ENCODE measurements around the gene XPR1.

XPR1 gene

GRCh38 chr1:180731131-180731530 lies 99.3 kb downstream of the XPR1 start:
- Histone ChIP-seq H3K27me3 (ENCODE audit: control insufficient read depth in 5 of 5, insufficient read depth in 4 of 5, low read length in 5 of 5) (no peaks in the 10 kb centered on the region), H3K4me1 (ENCODE audit: control insufficient read depth in 5 of 5, insufficient read depth in 5 of 5, low read length in 5 of 5) (no peaks in the 10 kb centered on the region), H3K4me3 (ENCODE audit: low read depth in 1 of 5, low read length in 5 of 5) (no peak overlapping the region), H3K9ac (ENCODE audit: low read length in 5 of 5) (no peak overlapping the region), H3K9me3 (ENCODE audit: control insufficient read depth in 5 of 5, low read length in 5 of 5) (peaks cover 12 to 33% (median 24%) of the 10 kb centered on the region in 5 donors), H3K36me3 (ENCODE audit: control insufficient read depth in 5 of 5, insufficient read depth in 5 of 5, low read length in 5 of 5) (no peaks in the 10 kb centered on the region), H3K27ac (ENCODE audit: low read depth, low read length) (no peak overlapping the region)

DNA sequence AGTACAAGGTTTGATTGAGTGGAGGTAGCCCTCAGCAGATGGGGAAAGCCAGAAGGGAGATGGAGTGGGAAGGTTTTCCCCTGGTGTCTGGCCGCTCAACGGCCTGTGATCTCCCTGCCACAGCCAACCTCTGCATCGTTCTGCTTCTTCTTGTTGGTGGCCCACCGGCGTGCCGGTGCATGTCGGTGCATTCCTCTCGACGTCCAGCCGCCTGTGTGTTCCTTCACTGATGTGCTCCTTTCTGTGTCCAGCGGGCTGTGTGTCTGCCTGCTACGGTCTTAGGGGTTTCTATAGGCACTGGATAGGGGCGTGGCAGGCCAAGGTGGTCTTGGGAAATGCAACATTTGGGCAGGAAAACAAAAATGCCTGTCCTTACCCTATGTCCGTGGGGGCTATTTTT lies 101.0 kb downstream of the XPR1 start:
- Histone ChIP-seq H3K4me3 (ENCODE audit: low read depth in 1 of 5, low read length in 5 of 5) (peak overlapping the region in 1 of 5 donors; percentile 9), H3K4me1 (ENCODE audit: control insufficient read depth in 5 of 5, insufficient read depth in 5 of 5, low read length in 5 of 5) (no peaks in the 10 kb centered on the region), H3K9ac (ENCODE audit: low read length in 5 of 5) (no peak overlapping the region), H3K36me3 (ENCODE audit: control insufficient read depth in 5 of 5, insufficient read depth in 5 of 5, low read length in 5 of 5) (no peaks in the 10 kb centered on the region), H3K27me3 (ENCODE audit: control insufficient read depth in 5 of 5, insufficient read depth in 4 of 5, low read length in 5 of 5) (no peaks in the 10 kb centered on the region), H3K9me3 (ENCODE audit: control insufficient read depth in 5 of 5, low read length in 5 of 5) (peaks cover 12 to 33% (median 26%) of the 10 kb centered on the region in 5 donors), H3K27ac (ENCODE audit: low read depth, low read length) (no peak overlapping the region)

DNA sequence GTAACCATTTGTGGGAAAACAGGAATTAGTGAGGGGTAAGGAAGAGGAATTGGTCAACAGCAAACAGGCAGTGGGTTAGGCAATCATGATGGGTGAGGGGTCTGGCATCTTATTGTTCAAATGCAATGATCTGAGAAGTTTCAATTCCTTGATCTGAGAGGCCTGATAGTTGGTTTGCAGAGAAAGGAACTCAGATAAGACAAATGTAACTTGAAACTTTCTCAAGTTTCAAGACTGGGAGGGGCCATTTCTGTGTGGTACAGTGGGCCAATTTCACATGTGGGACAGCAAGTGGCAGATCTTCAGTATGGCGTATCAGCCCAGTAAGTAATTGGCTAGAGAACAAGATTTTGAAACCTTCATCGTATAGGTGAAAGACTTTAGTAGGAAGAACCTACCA lies 102.5 kb downstream of the XPR1 start:
- peak overlapping the region in 1 of 5 donors; percentile 2 for H3K4me3 ChIP-seq (ENCODE audit: low read depth in 1 of 5, low read length in 5 of 5)
- H3K27ac ChIP-seq (ENCODE audit: low read depth, low read length): no peak overlapping the region
- no peaks in the 10 kb centered on the region for H3K27me3 ChIP-seq (ENCODE audit: control insufficient read depth in 5 of 5, insufficient read depth in 4 of 5, low read length in 5 of 5)
- no peaks in the 10 kb centered on the region for H3K4me1 ChIP-seq (ENCODE audit: control insufficient read depth in 5 of 5, insufficient read depth in 5 of 5, low read length in 5 of 5)
- H3K9ac ChIP-seq (ENCODE audit: low read length in 5 of 5): no peak overlapping the region
- peaks cover 12 to 30% (median 24%) of the 10 kb centered on the region in 5 donors for H3K9me3 ChIP-seq (ENCODE audit: control insufficient read depth in 5 of 5, low read length in 5 of 5)
- no peaks in the 10 kb centered on the region for H3K36me3 ChIP-seq (ENCODE audit: control insufficient read depth in 5 of 5, insufficient read depth in 5 of 5, low read length in 5 of 5)

DNA sequence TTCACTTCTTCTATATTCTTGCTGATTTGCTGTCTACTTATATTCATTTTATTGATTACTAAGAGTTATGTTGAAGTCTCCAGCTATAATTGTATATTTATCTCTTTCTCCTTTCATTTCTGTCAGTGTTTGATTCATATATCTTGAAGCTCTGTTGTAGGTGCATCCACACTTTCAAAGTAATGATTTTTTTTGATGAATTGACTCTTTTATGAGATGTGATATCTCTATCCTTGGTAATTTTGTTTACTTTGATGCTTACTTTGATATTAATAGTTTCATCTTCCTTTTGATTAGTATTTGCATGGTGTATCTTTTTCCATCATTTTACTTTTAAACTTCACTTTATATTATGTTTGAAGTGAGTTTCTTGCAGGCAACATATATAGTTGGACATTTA lies 110.8 kb downstream of the XPR1 start:
- Histone ChIP-seq H3K4me3 (ENCODE audit: low read depth in 1 of 5, low read length in 5 of 5) (no peak overlapping the region), H3K4me1 (ENCODE audit: control insufficient read depth in 5 of 5, insufficient read depth in 5 of 5, low read length in 5 of 5) (no peaks in the 10 kb centered on the region), H3K9ac (ENCODE audit: low read length in 5 of 5) (no peak overlapping the region), H3K9me3 (ENCODE audit: control insufficient read depth in 5 of 5, low read length in 5 of 5) (peaks cover 0 to 10% (median 4%) of the 10 kb centered on the region in 5 donors), H3K27ac (ENCODE audit: low read depth, low read length) (no peak overlapping the region), H3K27me3 (ENCODE audit: control insufficient read depth in 5 of 5, insufficient read depth in 4 of 5, low read length in 5 of 5) (no peaks in the 10 kb centered on the region), H3K36me3 (ENCODE audit: control insufficient read depth in 5 of 5, insufficient read depth in 5 of 5, low read length in 5 of 5) (no peaks in the 10 kb centered on the region)

GRCh38 chr1:180743868-180744267 lies 112.0 kb downstream of the XPR1 start:
- Histone ChIP-seq H3K4me3 (ENCODE audit: low read depth in 1 of 5, low read length in 5 of 5) (no peak overlapping the region), H3K27me3 (ENCODE audit: control insufficient read depth in 5 of 5, insufficient read depth in 4 of 5, low read length in 5 of 5) (no peaks in the 10 kb centered on the region)

GRCh38 chr1:180745098-180745497 lies 113.3 kb downstream of the XPR1 start:
- Histone ChIP-seq H3K4me1 (ENCODE audit: control insufficient read depth in 5 of 5, insufficient read depth in 5 of 5, low read length in 5 of 5) (no peaks in the 10 kb centered on the region), H3K9ac (ENCODE audit: low read length in 5 of 5) (no peak overlapping the region), H3K4me3 (ENCODE audit: low read depth in 1 of 5, low read length in 5 of 5) (no peak overlapping the region), H3K9me3 (ENCODE audit: control insufficient read depth in 5 of 5, low read length in 5 of 5) (peaks cover 0 to 10% (median 4%) of the 10 kb centered on the region in 5 donors), H3K27ac (ENCODE audit: low read depth, low read length) (no peak overlapping the region), H3K27me3 (ENCODE audit: control insufficient read depth in 5 of 5, insufficient read depth in 4 of 5, low read length in 5 of 5) (no peaks in the 10 kb centered on the region), H3K36me3 (ENCODE audit: control insufficient read depth in 5 of 5, insufficient read depth in 5 of 5, low read length in 5 of 5) (no peaks in the 10 kb centered on the region)

More at GRCh38 chr1:180743868-180744267, 112.0 kb downstream of the XPR1 start:
- no peaks in the 10 kb centered on the region for H3K4me1 ChIP-seq (ENCODE audit: control insufficient read depth in 5 of 5, insufficient read depth in 5 of 5, low read length in 5 of 5)
- H3K27ac ChIP-seq (ENCODE audit: low read depth, low read length): no peak overlapping the region
- peaks cover 0 to 10% (median 4%) of the 10 kb centered on the region in 5 donors for H3K9me3 ChIP-seq (ENCODE audit: control insufficient read depth in 5 of 5, low read length in 5 of 5)
- H3K9ac ChIP-seq (ENCODE audit: low read length in 5 of 5): no peak overlapping the region
- H3K36me3 ChIP-seq (ENCODE audit: control insufficient read depth in 5 of 5, insufficient read depth in 5 of 5, low read length in 5 of 5): no peaks in the 10 kb centered on the region

- no peak overlapping the region for H3K9ac ChIP-seq (ENCODE audit: low read length in 5 of 5)
- no peak overlapping the region for H3K27ac ChIP-seq (ENCODE audit: low read depth, low read length)
- H3K4me3 ChIP-seq (ENCODE audit: low read depth in 1 of 5, low read length in 5 of 5): no peak overlapping the region
- H3K9me3 ChIP-seq (ENCODE audit: control insufficient read depth in 5 of 5, low read length in 5 of 5): no peaks in the 10 kb centered on the region
- no peaks in the 10 kb centered on the region for H3K36me3 ChIP-seq (ENCODE audit: control insufficient read depth in 5 of 5, insufficient read depth in 5 of 5, low read length in 5 of 5)
- no peaks in the 10 kb centered on the region for H3K4me1 ChIP-seq (ENCODE audit: control insufficient read depth in 5 of 5, insufficient read depth in 5 of 5, low read length in 5 of 5)
- H3K27me3 ChIP-seq (ENCODE audit: control insufficient read depth in 5 of 5, insufficient read depth in 4 of 5, low read length in 5 of 5): no peaks in the 10 kb centered on the region
Measured at GRCh38 chr1:180751921-180752320, 120.1 kb downstream of the XPR1 start.

- Histone ChIP-seq H3K27ac (ENCODE audit: low read depth, low read length) (no peak overlapping the region), H3K9ac (ENCODE audit: low read length in 5 of 5) (no peak overlapping the region), H3K36me3 (ENCODE audit: control insufficient read depth in 5 of 5, insufficient read depth in 5 of 5, low read length in 5 of 5) (no peaks in the 10 kb centered on the region), H3K27me3 (ENCODE audit: control insufficient read depth in 5 of 5, insufficient read depth in 4 of 5, low read length in 5 of 5) (no peaks in the 10 kb centered on the region), H3K9me3 (ENCODE audit: control insufficient read depth in 5 of 5, low read length in 5 of 5) (no peaks in the 10 kb centered on the region), H3K4me1 (ENCODE audit: control insufficient read depth in 5 of 5, insufficient read depth in 5 of 5, low read length in 5 of 5) (no peaks in the 10 kb centered on the region), H3K4me3 (ENCODE audit: low read depth in 1 of 5, low read length in 5 of 5) (no peak overlapping the region)
Measured at GRCh38 chr1:180754453-180754852, 122.6 kb downstream of the XPR1 start.

- Histone ChIP-seq H3K27me3 (ENCODE audit: control insufficient read depth in 5 of 5, insufficient read depth in 4 of 5, low read length in 5 of 5) (no peaks in the 10 kb centered on the region), H3K36me3 (ENCODE audit: control insufficient read depth in 5 of 5, insufficient read depth in 5 of 5, low read length in 5 of 5) (no peaks in the 10 kb centered on the region), H3K27ac (ENCODE audit: low read depth, low read length) (no peak overlapping the region), H3K9me3 (ENCODE audit: control insufficient read depth in 5 of 5, low read length in 5 of 5) (no peaks in the 10 kb centered on the region), H3K4me1 (ENCODE audit: control insufficient read depth in 5 of 5, insufficient read depth in 5 of 5, low read length in 5 of 5) (peaks cover 0 to 4% (median 0%) of the 10 kb centered on the region in 5 donors), H3K4me3 (ENCODE audit: low read depth in 1 of 5, low read length in 5 of 5) (no peak overlapping the region), H3K9ac (ENCODE audit: low read length in 5 of 5) (no peak overlapping the region)
Measured at GRCh38 chr1:180757657-180758056, 125.8 kb downstream of the XPR1 start.

DNA sequence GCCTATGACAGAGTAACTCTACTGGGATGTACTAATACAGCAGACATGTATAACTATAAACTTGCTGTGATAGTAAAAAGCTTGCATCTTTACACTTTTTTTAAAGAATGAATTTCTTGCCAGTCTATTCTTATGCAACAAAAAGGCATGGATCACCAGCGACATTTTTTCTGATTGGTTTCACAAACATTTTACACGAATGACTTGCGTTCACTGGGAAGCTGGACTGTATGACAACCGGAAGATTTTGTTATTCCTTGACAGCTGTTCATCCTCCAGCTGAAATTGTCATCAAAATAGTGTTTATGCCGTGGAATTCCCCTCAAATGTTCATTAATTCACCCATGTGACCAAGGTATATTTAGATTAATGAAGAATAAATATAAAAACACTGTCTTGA lies 131.0 kb downstream of the XPR1 start:
- Histone ChIP-seq H3K9me3 (ENCODE audit: control insufficient read depth in 5 of 5, low read length in 5 of 5) (no peaks in the 10 kb centered on the region), H3K36me3 (ENCODE audit: control insufficient read depth in 5 of 5, insufficient read depth in 5 of 5, low read length in 5 of 5) (no peaks in the 10 kb centered on the region), H3K4me3 (ENCODE audit: low read depth in 1 of 5, low read length in 5 of 5) (no peak overlapping the region), H3K9ac (ENCODE audit: low read length in 5 of 5) (no peak overlapping the region), H3K27ac (ENCODE audit: low read depth, low read length) (no peak overlapping the region), H3K27me3 (ENCODE audit: control insufficient read depth in 5 of 5, insufficient read depth in 4 of 5, low read length in 5 of 5) (no peaks in the 10 kb centered on the region), H3K4me1 (ENCODE audit: control insufficient read depth in 5 of 5, insufficient read depth in 5 of 5, low read length in 5 of 5) (peaks cover 0 to 12% (median 0%) of the 10 kb centered on the region in 5 donors)

DNA sequence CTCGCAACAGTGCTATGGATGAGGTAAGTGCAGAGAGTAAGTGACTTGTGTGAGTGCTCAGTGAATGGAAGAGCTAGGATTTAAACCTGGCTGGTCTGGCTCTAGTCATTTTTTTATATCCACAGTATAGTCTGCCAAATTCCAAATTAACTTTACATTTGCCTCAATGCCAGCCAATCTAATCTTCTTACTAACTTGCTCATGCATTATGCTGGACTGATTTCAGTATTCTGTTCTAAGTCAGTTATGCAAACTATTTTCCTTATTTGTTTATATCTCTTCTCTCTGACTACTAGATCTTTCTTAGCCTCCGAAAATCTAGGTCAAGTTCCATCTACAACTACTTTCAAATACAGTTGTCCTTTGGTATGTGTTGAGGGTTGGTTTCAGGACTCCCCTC lies 133.3 kb downstream of the XPR1 start:
- no peaks in the 10 kb centered on the region for H3K36me3 ChIP-seq (ENCODE audit: control insufficient read depth in 5 of 5, insufficient read depth in 5 of 5, low read length in 5 of 5)
- H3K27ac ChIP-seq (ENCODE audit: low read depth, low read length): no peak overlapping the region
- no peak overlapping the region for H3K4me3 ChIP-seq (ENCODE audit: low read depth in 1 of 5, low read length in 5 of 5)
- no peaks in the 10 kb centered on the region for H3K9me3 ChIP-seq (ENCODE audit: control insufficient read depth in 5 of 5, low read length in 5 of 5)
- H3K9ac ChIP-seq (ENCODE audit: low read length in 5 of 5): no peak overlapping the region
- H3K4me1 ChIP-seq (ENCODE audit: control insufficient read depth in 5 of 5, insufficient read depth in 5 of 5, low read length in 5 of 5): peaks cover 0 to 13% (median 0%) of the 10 kb centered on the region in 5 donors
- H3K27me3 ChIP-seq (ENCODE audit: control insufficient read depth in 5 of 5, insufficient read depth in 4 of 5, low read length in 5 of 5): no peaks in the 10 kb centered on the region

All from subcutaneous abdominal adipose tissue (tissue), 5 donors.